CD4-positive, alpha-beta T cell (primary cell): Measurements from ENCODE around the gene CDH13. TPM values are rescaled to one million over a fixed set of nuclear protein-coding genes. Genes with fewer than 3 reads are reported as not detected.

Experiments used
- ATAC-seq: fragments of 200-7000 bp; cut with Tn5 transposase; one replicate; pipeline ENCODE4 v1.10.0; 2022; ENCODE audit warnings: mild to moderate bottlenecking; ENCODE audit not compliant: poor library complexity
- CTCF ChIA-PET: fragments of 350-600 bp; sonication (Branson Sonifier 250); formaldehyde crosslinking; loops from one replicate; lab custom pipeline; 2021; ENCODE audit warnings: antibody characterized with exemption, inconsistent platforms; lab: Charles Lee
- POLR2A ChIA-PET: fragments of 350-600 bp; sonication (Branson Sonifier 250); formaldehyde crosslinking; loops from one replicate; lab custom pipeline; 2021; ENCODE audit warnings: antibody characterized with exemption, inconsistent platforms; lab: Charles Lee
- DNase-seq, 14 experiments: peaks; one replicate each; pipeline ENCODE4 v3.0.0-alpha.2; 2013 to 2020; ENCODE audit warnings: mixed read lengths in 2 of 14
- H3K27ac ChIP-seq, 2 donors: one replicate each; pipeline versions ENCODE4 v1.5.1 to v1.7.0; 2013; ENCODE audit warnings: low read length in 2 of 2, low read depth in 1 of 2, mild to moderate bottlenecking in 1 of 2
- H3K27me3 ChIP-seq, 2 experiments: 1 replicate in 1 of 2; 2 replicates in 1 of 2; pipeline versions ENCODE4 v1.6.1 to v1.7.0; 2013; ENCODE audit warnings: low read length in 2 of 2, control low read depth in 1 of 2, mild to moderate bottlenecking in 1 of 2, moderate library complexity in 1 of 2; ENCODE audit not compliant: insufficient read depth in 2 of 2, control insufficient read depth in 1 of 2
- H3K36me3 ChIP-seq: one replicate; pipeline ENCODE4 v1.6.1; 2013; ENCODE audit warnings: low read length, control low read depth; ENCODE audit not compliant: insufficient read depth
- H3K4me1 ChIP-seq: one replicate; pipeline ENCODE4 v1.6.1; 2013; ENCODE audit warnings: low read length, control low read depth; ENCODE audit not compliant: insufficient read depth
- H3K4me3 ChIP-seq: one replicate; pipeline ENCODE4 v1.5.1; 2013; ENCODE audit warnings: mild to moderate bottlenecking, low read length, moderate library complexity
- H3K9me3 ChIP-seq, 2 experiments: 1 replicate in 1 of 2; 2 replicates in 1 of 2; pipeline versions ENCODE4 v1.6.1 to v1.7.0; 2013; ENCODE audit warnings: low read length in 2 of 2, mild to moderate bottlenecking in 2 of 2, control low read depth in 1 of 2, moderate library complexity in 1 of 2; ENCODE audit not compliant: control insufficient read depth in 1 of 2, insufficient read depth in 1 of 2
- H3K27ac Mint-ChIP-seq: one replicate; pipeline ENCODE4 v1.8.0; 2020; ENCODE audit warnings: mixed read lengths
- H3K27me3 Mint-ChIP-seq: one replicate; pipeline ENCODE4 v1.8.0; 2021; ENCODE audit warnings: mixed read lengths
- H3K36me3 Mint-ChIP-seq: one replicate; pipeline ENCODE4 v1.8.0; 2021; ENCODE audit warnings: low read depth, mixed read lengths
- H3K4me1 Mint-ChIP-seq: one replicate; pipeline ENCODE4 v1.8.0; 2021; ENCODE audit warnings: low read depth, mixed read lengths
- H3K4me3 Mint-ChIP-seq: one replicate; pipeline ENCODE4 v1.8.0; 2020; ENCODE audit warnings: mild to moderate bottlenecking, mixed read lengths
- H3K9me3 Mint-ChIP-seq: one replicate; pipeline ENCODE4 v1.8.0; 2020; ENCODE audit warnings: mixed read lengths
- CTCF ChIP-seq: fragments of 200-600 bp; IDR thresholded peaks from one replicate; pipeline ENCODE4 v1.8.0; 2022; ENCODE audit warnings: antibody characterized with exemption, mild to moderate bottlenecking
- intact Hi-C, 2 experiments: fragments of 100-400 bp; cut with DNase I in 1 of 2; cut with micrococcal nuclease in 1 of 2; formaldehyde crosslinking; loops; one replicate each; pipeline versions ENCODE4 v1.15.1 to v1.9.0; 2023 to 2025; cut with DNase I, micrococcal nuclease
- total RNA-seq, 174 experiments: library from RNA in 2 of 174; stranded (reverse) in 2 of 174; gene quantifications; one replicate each; pipeline ENCODE4 v1.2.3 and lab custom pipeline; 2021 to 2026

Gene CDH13
- total RNA-seq, 2 experiments from 2014 or later = not detected

GRCh38 chr16:82664181-82664580, 37.4 kb downstream of the CDH13 start:
- POLR2A ChIA-PET = no interaction called here
- H3K27me3 Mint-ChIP-seq = no peaks in the 10 kb centered on the region
- Histone ChIP-seq H3K4me1 (peaks cover 18% of the 10 kb centered on the region), H3K36me3 (no peaks in the 10 kb centered on the region), H3K9me3 (no peaks in the 10 kb centered on the region), H3K27me3 (no peaks in the 10 kb centered on the region), H3K4me3 (no peak overlapping the region), H3K27ac (no peak overlapping the region)
- H3K36me3 Mint-ChIP-seq = no peaks in the 10 kb centered on the region
- no peak overlapping the region for H3K4me3 Mint-ChIP-seq
- peaks cover 14% of the 10 kb centered on the region for H3K4me1 Mint-ChIP-seq
- intact Hi-C loops = no loop called here
- CTCF ChIA-PET = interaction anchor here (1.5 kb wide), 1 partner anchor 11 kb away, joined by 3 read pairs; no protein-coding TSS in a partner anchor
- H3K27ac Mint-ChIP-seq = no peak overlapping the region
- ATAC-seq = no peak
- no peak for TF ChIP-seq CTCF
- H3K9me3 Mint-ChIP-seq = no peaks in the 10 kb centered on the region
- DNase-seq = no peak

GRCh38 chr16:82665025-82665424, 38.3 kb downstream of the CDH13 start:
- DNase-seq = no peak
- Mint-ChIP-seq H3K4me1 (peaks cover 6% of the 10 kb centered on the region), H3K27me3 (no peaks in the 10 kb centered on the region), H3K27ac (no peak overlapping the region), H3K9me3 (no peaks in the 10 kb centered on the region), H3K36me3 (no peaks in the 10 kb centered on the region), H3K4me3 (no peak overlapping the region)
- peaks cover 10% of the 10 kb centered on the region for H3K4me1 ChIP-seq
- POLR2A ChIA-PET = interaction anchor here (0.9 kb wide), 1 partner anchor 13 kb away, joined by 4 read pairs; no protein-coding TSS in a partner anchor
- CTCF ChIA-PET = no interaction called here
- H3K27ac ChIP-seq = no peak overlapping the region
- no peaks in the 10 kb centered on the region for H3K9me3 ChIP-seq
- no peak for TF ChIP-seq CTCF
- no peaks in the 10 kb centered on the region for H3K36me3 ChIP-seq
- no peaks in the 10 kb centered on the region for H3K27me3 ChIP-seq
- no peak overlapping the region for H3K4me3 ChIP-seq
- intact Hi-C loops = no loop called here
- no peak for ATAC-seq

- CTCF ChIA-PET = no interaction called here
- Histone ChIP-seq H3K27me3 (no peaks in the 10 kb centered on the region), H3K4me3 (no peak overlapping the region), H3K9me3 (no peaks in the 10 kb centered on the region), H3K36me3 (no peaks in the 10 kb centered on the region), H3K27ac (no peak overlapping the region), H3K4me1 (no peaks in the 10 kb centered on the region)
- ATAC-seq = no peak
- Mint-ChIP-seq H3K36me3 (no peaks in the 10 kb centered on the region), H3K9me3 (no peaks in the 10 kb centered on the region), H3K27me3 (no peaks in the 10 kb centered on the region), H3K27ac (no peak overlapping the region), H3K4me3 (no peak overlapping the region), H3K4me1 (no peaks in the 10 kb centered on the region)
- DNase-seq = no peak
- TF ChIP-seq CTCF = no peak
- POLR2A ChIA-PET = interaction anchor here (2.8 kb wide), 1 partner anchor 12 kb away, joined by 10 read pairs; no protein-coding TSS in a partner anchor
- intact Hi-C loops = no loop called here
Measured at GRCh38 chr16:82667437-82667836, 40.7 kb downstream of the CDH13 start.
